K562 (cell line): ENCODE data around the gene MKLN1. TPM values are rescaled to one million over a fixed set of nuclear protein-coding genes. Genes with fewer than 3 reads are reported as not detected.

Experiments used
- ATAC-seq: fragments of 200-7000 bp; cut with Tn5 transposase; 3 replicates; pipeline ENCODE4 v1.9.1; 2020; ENCODE audit warnings: moderate library complexity
- BruUV-seq: library from RNA; stranded (reverse); fragments of 400-500 nt; replicated peaks from 2 replicates; lab custom pipeline; 2021; lab: Mats Ljungman, UMichigan
- CTCF ChIA-PET: fragments of 300-600 bp; formaldehyde crosslinking; extraction: SDS; loops from one replicate; lab custom pipeline; 2021; ENCODE audit warnings: low intra/inter-chr PET ratio; lab: Yijun Ruan, JAX
- POLR2A ChIA-PET: fragments of 300-600, 350-650 bp; sonication (Branson Sonifier 250); formaldehyde crosslinking; extraction: SDS; loops from one replicate; lab custom pipeline; 2021; ENCODE audit warnings: antibody characterized with exemption, inconsistent platforms; lab: Yijun Ruan, JAX
- DNase-seq, 4 experiments: peaks; one replicate each; pipeline versions ENCODE4 v3.0.0 to v3.0.0-alpha.2; 2011 to 2018; ENCODE audit warnings: low spot score in 3 of 4, mixed read lengths in 3 of 4; ENCODE audit errors: extremely low read depth in 1 of 4
- FAIRE-seq: peaks from 2 replicates; lab custom pipeline; 2011; peaks lifted over from hg19 to GRCh38; lab: Jason Lieb, UNC
- H2AFZ ChIP-seq: 2 replicates; pipeline ENCODE4 v1.6.0; 2011; ENCODE audit warnings: low read depth, low read length, control low read depth, inconsistent platforms
- H3K27ac ChIP-seq: fragments of 200-600 bp; 3 replicates; pipeline ENCODE4 v1.8.0; 2011; ENCODE audit warnings: low read depth, mild to moderate bottlenecking, control low read depth, inconsistent platforms, low read length, moderate library complexity, mixed read lengths; ENCODE audit errors: extremely low read depth
- H3K27me3 ChIP-seq, 2 experiments: fragments of 300-600 bp in 1 of 2; 2 replicates in 1 of 2; 3 replicates in 1 of 2; pipeline versions ENCODE4 v1.6.0 to v1.8.0; 2011; ENCODE audit warnings: inconsistent platforms in 2 of 2, low read length in 2 of 2, mild to moderate bottlenecking in 1 of 2, mixed read lengths in 1 of 2, moderate library complexity in 1 of 2; ENCODE audit not compliant: control insufficient read depth in 2 of 2, insufficient read depth in 2 of 2
- H3K36me3 ChIP-seq: fragments of 300-600 bp; 3 replicates; pipeline ENCODE4 v1.8.0; 2011; ENCODE audit warnings: mild to moderate bottlenecking, low read length, inconsistent platforms; ENCODE audit not compliant: control insufficient read depth, insufficient read depth
- H3K4me1 ChIP-seq, 2 experiments: fragments of 200-600 bp in 1 of 2; replicated peaks in 1 of 2; 2 replicates in 1 of 2; 3 replicates in 1 of 2; pipeline versions ENCODE4 v1.5.1 to v1.8.0; 2011; ENCODE audit warnings: inconsistent platforms in 2 of 2, low read length in 2 of 2, mild to moderate bottlenecking in 1 of 2, mixed read lengths in 1 of 2, moderate library complexity in 1 of 2; ENCODE audit not compliant: control insufficient read depth in 2 of 2, insufficient read depth in 2 of 2
- H3K4me2 ChIP-seq: 2 replicates; pipeline ENCODE4 v1.6.1; 2011; ENCODE audit warnings: low read length, control low read depth, inconsistent platforms, mixed read lengths; ENCODE audit not compliant: insufficient read depth
- H3K4me3 ChIP-seq: fragments of 200-600 bp; sonication (generic), shearing (Covaris generic); 2 replicates; pipeline ENCODE4 v1.5.1; 2016; ENCODE audit warnings: control low read depth, inconsistent platforms
- H3K79me2 ChIP-seq: fragments of 200-600 bp; 3 replicates; pipeline ENCODE4 v1.8.0; 2011; ENCODE audit warnings: low read length, inconsistent platforms; ENCODE audit not compliant: control insufficient read depth, insufficient read depth
- H3K9ac ChIP-seq, 2 experiments: 2 replicates each; pipeline versions ENCODE4 v1.6.0 to v1.6.1; 2011; ENCODE audit warnings: low read depth in 2 of 2, low read length in 2 of 2, control low read depth in 1 of 2, inconsistent platforms in 1 of 2, mild to moderate bottlenecking in 1 of 2, mixed read lengths in 1 of 2; ENCODE audit not compliant: insufficient read depth in 1 of 2
- H3K9me1 ChIP-seq: one replicate; pipeline ENCODE4 v1.6.0; 2011; ENCODE audit warnings: inconsistent platforms, mild to moderate bottlenecking, low read length, moderate library complexity; ENCODE audit not compliant: control insufficient read depth, insufficient read depth
- H3K9me3 ChIP-seq: replicated peaks from 2 replicates; pipeline ENCODE4 v1.5.1; 2011; ENCODE audit warnings: low read depth, low read length, inconsistent platforms; ENCODE audit not compliant: control insufficient read depth, insufficient read depth
- H4K20me1 ChIP-seq: replicated peaks from 2 replicates; pipeline ENCODE4 v1.6.1; 2011; ENCODE audit warnings: low read length, inconsistent platforms, mixed read lengths; ENCODE audit not compliant: control insufficient read depth, insufficient read depth
- ARID1B ChIP-seq: fragments of 450-650 bp; IDR thresholded peaks from 2 replicates; pipeline ENCODE4 v1.6.1; 2016; ENCODE audit warnings: antibody characterized with exemption, mild to moderate bottlenecking, inconsistent platforms
- ATF7 ChIP-seq: fragments of 450-650 bp; IDR thresholded peaks from 2 replicates; pipeline ENCODE4 v1.7.1; 2014; ENCODE audit warnings: mild to moderate bottlenecking, moderate library complexity
- BHLHE40 ChIP-seq: IDR thresholded peaks from 2 replicates; pipeline ENCODE4 v1.6.1; 2011; ENCODE audit warnings: low read length, improper control_type of control experiment
- ETV1 ChIP-seq: fragments of 450-650 bp; conservative IDR thresholded peaks from 2 replicates; pipeline ENCODE4 v1.6.1; 2016; ENCODE audit warnings: missing genetic modification characterization, control low read depth, low read depth, missing compliant biosample characterization
- GATA2 ChIP-seq: sonication (generic); formaldehyde crosslinking; IDR thresholded peaks from 2 replicates; pipeline ENCODE4 v1.4.0; 2020; ENCODE audit warnings: mild to moderate bottlenecking, missing genetic modification reagents
- HNRNPLL ChIP-seq: fragments of 200-400 bp; formaldehyde crosslinking; IDR thresholded peaks from 2 replicates; pipeline ENCODE4 v1.6.1; 2017; ENCODE audit warnings: low read length, low read depth, mild to moderate bottlenecking; ENCODE audit not compliant: poor library complexity, severe bottlenecking
- KDM2B ChIP-seq: fragments of 250-450 bp; sonication (Bioruptor Pico); IDR thresholded peaks from 2 replicates; pipeline ENCODE4 v1.8.0; 2021; ENCODE audit warnings: mild to moderate bottlenecking, moderate library complexity
- KLF1 ChIP-seq: fragments of 450-650 bp; IDR thresholded peaks from 2 replicates; pipeline ENCODE4 v1.6.1; 2016; ENCODE audit warnings: missing genetic modification characterization, missing compliant biosample characterization
- NELFE ChIP-seq: IDR thresholded peaks from 2 replicates; pipeline ENCODE4 v1.6.1; 2011; ENCODE audit warnings: mild to moderate bottlenecking; ENCODE audit not compliant: insufficient read depth, insufficient read length
- PRPF4 ChIP-seq: fragments of 200-400 bp; formaldehyde crosslinking; IDR thresholded peaks from one replicate; pipeline ENCODE4 v1.6.1; 2017; ENCODE audit warnings: low read length, low read depth, mild to moderate bottlenecking; ENCODE audit not compliant: insufficient read depth, poor library complexity, severe bottlenecking
- RBBP5 ChIP-seq: fragments of 200-600 bp; sonication (generic); IDR thresholded peaks from 2 replicates; pipeline ENCODE4 v1.6.1; 2012; ENCODE audit warnings: borderline replicate concordance, mild to moderate bottlenecking, low read length, control low read depth, inconsistent platforms; ENCODE audit not compliant: insufficient read depth, poor library complexity, severe bottlenecking
- ZBTB8A ChIP-seq: fragments of 450-650 bp; IDR thresholded peaks from 2 replicates; pipeline ENCODE4 v1.6.1; 2018; ENCODE audit warnings: mild to moderate bottlenecking, moderate library complexity; ENCODE audit not compliant: partially characterized antibody
- ZNF23 ChIP-seq: fragments of 250-450 bp; sonication (Bioruptor Pico); IDR thresholded peaks from 2 replicates; pipeline ENCODE4 v1.4.0; 2020; ENCODE audit warnings: mild to moderate bottlenecking
- ZNF239 ChIP-seq: fragments of 250-450 bp; sonication (Bioruptor Pico); IDR thresholded peaks from 2 replicates; pipeline ENCODE4 v1.4.0; 2020; ENCODE audit warnings: mild to moderate bottlenecking
- WGBS: fragments of 100-300 bp; shearing (Covaris generic); methylation state at CpG from one replicate; pipeline ENCODE4 v1.1.6; 2016; ENCODE audit warnings: low coverage, mixed read lengths; ENCODE audit not compliant: insufficient coverage; ENCODE audit errors: missing lambda C conversion rate; 5-methylcytosine and 5-hydroxymethylcytosine counted together
- in situ Hi-C: fragments of 300-500 bp; cut with MboI; formaldehyde crosslinking; loops from 4 replicates; pipeline ENCODE4 v1.15.0; 2018; ENCODE audit warnings: inconsistent platforms, mixed read lengths
- intact Hi-C: fragments of 100-400 bp; cut with micrococcal nuclease; formaldehyde crosslinking; loops from 2 replicates; pipeline ENCODE4 v1.14.2; 2022
- polyA plus RNA-seq, 8 experiments: library from polyadenylated mRNA; depleted of rRNA in 4 of 8; stranded (reverse) in 5 of 8; unstranded in 3 of 8; fragments of >200 nt; fragmentation: Nextera tagmentation in 2 of 8; fragmentation: Illumina TruSeq in 1 of 8; extraction: Ambion mirVana in 2 of 8; extraction: Trizol in 1 of 8; gene quantifications; 2 replicates each; pipeline versions ENCODE4 v1.2.1 to v1.2.3, GENCODE V29; 2011 to 2014; ENCODE audit warnings: inconsistent platforms in 1 of 8, missing spikeins in 1 of 8
- total RNA-seq, 7 experiments: library from RNA; depleted of rRNA in 6 of 7; stranded (reverse); fragments of >200 nt in 6 of 7; fragmentation: Illumina TruSeq in 2 of 7; extraction: Trizol in 2 of 7; gene quantifications; 2 replicates each; pipeline versions ENCODE4 v1.2.1 to v1.2.3, GENCODE V29; 2011 to 2021; ENCODE audit warnings: low replicate concordance in 1 of 7
- TF ChIP-seq, protein P1 (sequence below): fragments of 250-450 bp; sonication (Bioruptor Pico); IDR thresholded peaks from 2 replicates; pipeline ENCODE4 v1.8.0; 2021; ENCODE audit warnings: borderline replicate concordance, mild to moderate bottlenecking, moderate library complexity; ENCODE audit not compliant: poor library complexity, severe bottlenecking

Gene MKLN1
- total and polyA plus RNA-seq, 9 of the 15 experiments (the other 6 are each of a cell fraction or from before 2014, with no cell fraction given) = 18.6 to 80.4 (median 56.0) TPM

DNA sequence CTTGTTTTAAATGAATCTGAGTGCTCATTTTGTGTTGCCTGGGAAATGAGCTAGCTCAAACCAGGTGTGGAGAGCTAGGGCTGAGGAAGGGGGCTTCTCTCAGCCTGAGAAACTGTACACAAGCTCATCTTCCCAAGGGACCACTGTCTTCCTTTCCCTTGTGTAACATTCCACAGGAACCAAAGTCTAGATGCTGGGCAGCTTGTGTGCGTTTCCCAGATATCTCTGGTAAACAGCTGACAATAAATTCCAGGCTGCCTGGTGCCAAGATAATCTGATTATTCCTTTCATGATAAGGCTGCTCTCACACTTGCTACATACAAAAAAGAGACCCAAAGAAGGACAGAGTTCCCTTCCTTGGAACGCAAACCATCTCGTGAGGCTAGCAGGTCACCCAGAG is 33.1 kb upstream of the MKLN1 start:
- Histone ChIP-seq H3K36me3 (no peaks in the 10 kb centered on the region), H2AFZ (peak overlapping the region; percentile 48; the same call in 1 of the 2 replicates), H3K79me2 (no peaks in the 10 kb centered on the region), H3K4me3 (no peak overlapping the region), H3K9me3 (no peaks in the 10 kb centered on the region), H3K4me1 (peaks cover 0 to 10% of the 10 kb centered on the region in 2 experiments; a peak in 2 of 5 replicates), H4K20me1 (no peaks in the 10 kb centered on the region), H3K4me2 (0 out of 2 replicates have a peak overlapping the region, but pooled peaks have one; percentile 30), H3K27me3 (peaks cover 0 to 3% of the 10 kb centered on the region in 2 experiments; a peak in 3 of 5 replicates), H3K9ac (no peak overlapping the region), H3K9me1 (no peaks in the 10 kb centered on the region), H3K27ac (no peak overlapping the region)
- CTCF ChIA-PET = no interaction called here
- 0% methylated on average over 3 of the region's 3 CpGs for WGBS
- intact Hi-C loops = no loop called here
- FAIRE-seq (no peak), ATAC-seq (no peak), DNase-seq (no peak)
- POLR2A ChIA-PET = interaction anchor here (0.8 to 1.0 kb wide), 2 partner anchors 9 to 185 kb away, joined by 3 to 4 read pairs; no protein-coding TSS in a partner anchor
- in situ Hi-C loops = no loop called here
- no TSS peak for BruUV-seq
- TF ChIP-seq KDM2B (CRISPR knock-in tag) (no peak), ZBTB8A (no peak), NELFE (no peak), HNRNPLL (no peak), RBBP5 (no peak), KLF1 (tag) (no peak), ZNF239 (CRISPR knock-in tag) (no peak), PRPF4 (no peak), ETV1 (tag) (no peak), ARID1B (peak; percentile 38; the same call in 1 of the 2 replicates), ZNF23 (CRISPR knock-in tag) (no peak), ATF7 (no peak), GATA2 (no peak), BHLHE40 (no peak)
- TF ChIP-seq, protein P1, sequence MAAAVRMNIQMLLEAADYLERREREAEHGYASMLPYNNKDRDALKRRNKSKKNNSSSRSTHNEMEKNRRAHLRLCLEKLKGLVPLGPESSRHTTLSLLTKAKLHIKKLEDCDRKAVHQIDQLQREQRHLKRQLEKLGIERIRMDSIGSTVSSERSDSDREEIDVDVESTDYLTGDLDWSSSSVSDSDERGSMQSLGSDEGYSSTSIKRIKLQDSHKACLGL (CRISPR knock-in tag) = no peak
